Inflammatory macrophage (primary cell): ENCODE results near the gene ATRNL1.
"Not testable (repeated sequence)": the region's sequence is repeated elsewhere in the genome, so short reads cannot be mapped to it uniquely, and the experiment has no call there.

Experiments
- DNase-seq, 2 donors: peaks; one replicate each; pipeline ENCODE4 v3.0.0-alpha.2; 2020 to 2022

The ATRNL1 gene

DNA sequence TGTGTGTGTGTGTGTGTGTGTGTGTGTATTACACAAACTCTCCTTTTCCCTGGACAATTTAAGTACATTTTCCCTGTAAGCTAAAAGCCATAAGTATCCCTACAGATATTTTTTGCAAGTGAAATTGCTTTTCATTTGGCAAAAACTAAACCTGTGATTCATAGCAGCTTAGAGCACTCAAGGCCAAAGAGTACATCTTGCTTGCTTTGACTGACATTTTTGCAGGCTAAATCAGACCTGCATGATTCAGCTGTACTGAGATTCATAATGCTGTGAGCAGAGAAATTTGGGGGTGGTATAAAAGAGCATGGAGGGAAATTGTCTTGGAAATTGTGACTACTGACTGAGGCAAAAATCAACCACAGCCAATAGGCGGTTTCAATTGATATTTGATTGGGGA, 679.4 kb downstream of the ATRNL1 start:
- no peak for DNase-seq

DNA sequence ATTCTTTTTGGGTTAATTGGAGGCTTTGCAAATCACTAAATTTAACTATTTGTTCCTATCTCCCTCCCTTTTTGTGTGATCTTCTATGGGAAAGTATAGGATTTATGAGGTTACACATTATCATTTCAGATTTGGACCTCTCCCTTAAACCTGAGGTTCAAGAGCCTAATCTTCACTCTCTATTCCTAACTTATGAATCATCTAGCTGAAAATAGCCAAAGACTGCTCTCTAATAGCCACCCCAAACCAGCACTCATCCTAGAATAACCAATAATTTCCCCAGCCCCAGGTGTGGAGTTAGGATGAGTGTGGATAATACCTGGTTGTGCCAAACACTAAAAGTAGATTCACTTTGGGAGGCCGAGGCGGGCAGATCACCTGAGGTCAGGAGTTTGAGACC, 680.7 kb downstream of the ATRNL1 start:
- DNase-seq: no peak

DNA sequence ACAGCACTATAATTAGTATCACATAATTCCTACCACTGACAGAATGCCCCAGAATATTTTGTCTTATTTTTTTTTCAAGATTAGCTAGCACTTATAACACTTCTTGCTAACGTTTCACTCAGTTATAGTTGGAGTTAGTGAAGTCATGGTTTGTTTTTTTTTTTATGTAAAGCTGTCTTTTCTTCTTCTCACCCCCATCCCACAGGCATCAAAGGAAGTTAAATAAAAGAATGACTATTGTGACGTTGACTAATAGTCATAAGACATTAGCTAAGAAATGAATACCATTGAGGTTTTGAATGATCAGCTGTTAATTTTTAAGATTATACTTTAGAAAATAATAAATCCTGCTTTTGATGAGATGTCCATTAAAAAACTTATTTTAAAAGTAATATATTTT, 681.6 kb downstream of the ATRNL1 start:
- no peak for DNase-seq

DNA sequence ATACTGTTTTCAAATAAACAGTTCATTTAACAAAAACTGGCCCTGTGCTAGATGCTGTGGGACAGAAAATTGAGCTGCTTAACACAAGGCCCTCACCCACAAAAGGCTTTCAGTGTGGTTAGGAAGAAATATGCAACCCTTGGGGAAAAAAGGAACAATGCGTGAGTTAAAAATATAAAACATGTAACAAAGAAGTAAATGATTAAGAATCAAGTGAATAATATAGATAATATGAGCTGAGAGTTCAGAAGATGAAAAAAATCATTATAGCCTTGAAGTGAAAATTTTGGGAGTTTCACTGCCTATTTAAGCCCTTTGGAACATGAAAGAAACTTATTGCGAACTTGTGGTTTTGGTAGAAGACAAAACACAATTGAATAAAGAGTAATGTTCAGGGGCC, 684.5 kb downstream of the ATRNL1 start:
- DNase-seq: no peak

DNA sequence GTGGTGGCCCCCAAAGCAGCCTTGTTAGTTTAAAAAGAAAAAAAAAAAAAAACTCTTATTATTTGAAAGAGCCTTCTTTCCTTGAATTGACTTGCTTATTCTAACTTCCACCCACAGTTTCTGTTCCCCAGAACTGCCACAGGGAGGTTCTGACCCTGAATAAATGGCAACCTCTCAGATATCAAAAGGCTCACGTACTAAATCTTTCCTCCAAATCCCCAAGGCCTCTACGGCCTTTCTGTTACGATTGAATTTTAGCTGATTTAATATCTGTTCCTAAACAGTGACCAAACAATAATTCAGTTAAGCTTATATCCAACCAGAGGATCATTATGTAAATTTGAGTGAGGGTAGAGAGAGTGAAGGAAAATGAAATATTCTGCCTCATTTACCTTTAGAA, 697.1 kb downstream of the ATRNL1 start:
- no peak for DNase-seq

DNA sequence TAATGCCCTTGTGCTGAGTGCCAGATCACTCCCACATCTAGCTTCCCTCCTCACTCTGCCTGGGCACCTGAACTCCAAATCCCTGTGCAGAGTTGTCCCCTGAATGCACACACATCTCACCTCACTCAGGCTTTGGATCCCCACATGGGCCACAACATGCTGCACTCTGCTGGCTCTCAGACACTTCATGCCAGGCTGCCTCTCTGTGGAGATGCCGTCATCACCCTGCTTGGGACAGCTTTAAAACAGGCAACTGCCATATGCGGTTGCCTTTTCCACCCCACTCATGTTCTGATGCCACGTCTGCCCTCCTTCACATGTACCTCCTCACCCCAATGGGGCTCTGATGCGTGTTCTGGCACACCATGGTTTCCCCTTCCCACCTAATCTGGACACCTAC, 702.8 kb downstream of the ATRNL1 start:
- no peak for DNase-seq

DNA sequence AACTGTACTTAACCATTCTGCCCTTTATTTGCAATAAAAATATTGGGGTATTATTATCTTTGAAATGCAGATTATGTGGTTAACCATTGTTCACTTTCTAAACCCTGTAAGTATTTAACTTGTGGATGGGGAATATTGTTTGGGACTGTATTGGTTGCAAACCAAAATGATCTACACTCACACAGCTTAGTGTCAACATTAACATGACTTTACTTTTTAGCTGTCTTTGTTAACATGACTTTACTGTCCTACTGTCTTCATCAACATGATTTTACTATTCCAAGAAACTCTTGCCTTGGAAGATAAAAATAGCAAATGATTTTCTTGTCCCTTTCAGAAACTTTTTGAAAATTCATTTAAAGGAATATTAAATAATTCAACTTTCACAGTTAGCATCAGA, 708.3 kb downstream of the ATRNL1 start:
- DNase-seq: no peak

DNA sequence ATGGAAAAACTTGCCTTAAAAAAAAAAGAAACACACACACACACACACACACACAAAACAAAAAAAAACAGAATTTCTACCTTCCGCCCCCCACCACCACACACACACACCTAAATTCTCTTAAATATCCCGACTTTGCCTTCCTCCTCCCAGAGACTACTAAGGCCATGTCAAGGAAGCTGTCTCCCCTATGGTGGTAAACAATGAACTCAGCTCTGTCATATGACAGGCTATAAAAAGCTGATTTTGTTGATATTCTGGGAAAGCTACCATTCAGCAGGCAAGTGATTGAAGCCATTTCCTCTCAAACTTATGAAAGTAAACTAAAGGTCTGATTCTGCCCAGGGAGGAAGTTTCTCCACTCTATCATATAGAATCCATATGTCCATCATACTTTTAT, 708.8 kb downstream of the ATRNL1 start:
- DNase-seq: peak in 1 of 2 donors; percentile 11

DNA sequence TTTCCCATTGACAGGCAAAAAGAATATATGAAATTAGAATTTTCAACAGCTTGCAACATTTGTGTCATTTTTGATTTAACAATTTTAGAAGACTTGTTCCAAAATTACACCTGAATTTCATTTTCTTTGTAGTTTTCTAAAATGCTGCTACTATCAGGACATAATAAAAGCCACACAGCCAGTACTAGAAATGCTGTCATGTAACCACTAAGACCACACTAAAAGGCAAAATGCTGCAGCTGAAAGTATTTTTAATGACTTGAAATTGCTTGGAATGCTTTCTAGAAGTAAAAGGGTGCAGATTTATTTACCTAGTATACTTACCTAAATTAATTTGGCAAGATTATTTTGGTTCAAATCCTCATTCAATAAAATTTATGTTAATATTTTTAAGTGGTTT, 709.7 kb downstream of the ATRNL1 start:
- DNase-seq: no peak

DNA sequence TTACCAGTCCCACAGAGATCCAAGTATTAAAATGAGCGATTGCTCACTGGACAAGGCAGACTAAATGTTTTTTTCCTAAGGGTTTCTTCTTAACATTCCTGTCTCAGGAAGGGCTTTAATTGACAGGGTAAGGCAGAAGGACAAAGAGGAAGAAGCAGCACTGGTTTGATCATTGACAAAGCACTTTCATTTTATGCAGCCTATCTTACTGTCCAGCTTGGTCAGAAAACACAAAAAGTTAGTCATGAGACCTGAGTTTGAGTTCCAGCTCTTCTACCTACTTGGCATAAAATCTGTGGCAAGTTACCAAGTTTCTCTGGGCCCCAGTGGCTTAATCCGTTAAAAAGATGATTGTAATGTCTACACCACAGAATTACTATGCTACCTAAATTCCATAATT, 721.4 kb downstream of the ATRNL1 start:
- DNase-seq: no peak

DNA sequence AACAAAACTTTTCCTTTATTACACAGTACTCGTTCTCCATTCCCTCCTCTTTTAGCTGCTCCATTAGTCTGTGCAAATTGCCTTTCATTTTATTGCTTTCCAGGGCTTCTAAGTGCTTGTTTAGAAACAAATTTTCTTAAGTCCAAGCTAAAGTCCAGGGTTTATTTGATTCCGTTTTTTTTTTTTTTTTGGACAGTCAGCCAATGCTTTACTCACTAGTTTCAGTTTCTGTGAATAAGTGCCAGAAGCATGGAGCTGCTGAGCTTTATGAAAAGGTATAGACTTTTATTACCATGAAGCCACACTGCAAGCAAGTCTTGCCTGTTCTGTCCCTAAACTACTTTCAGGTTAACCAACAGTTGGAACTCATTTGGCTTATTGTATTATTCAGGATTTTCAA, 724.8 kb downstream of the ATRNL1 start:
- no peak for DNase-seq

DNA sequence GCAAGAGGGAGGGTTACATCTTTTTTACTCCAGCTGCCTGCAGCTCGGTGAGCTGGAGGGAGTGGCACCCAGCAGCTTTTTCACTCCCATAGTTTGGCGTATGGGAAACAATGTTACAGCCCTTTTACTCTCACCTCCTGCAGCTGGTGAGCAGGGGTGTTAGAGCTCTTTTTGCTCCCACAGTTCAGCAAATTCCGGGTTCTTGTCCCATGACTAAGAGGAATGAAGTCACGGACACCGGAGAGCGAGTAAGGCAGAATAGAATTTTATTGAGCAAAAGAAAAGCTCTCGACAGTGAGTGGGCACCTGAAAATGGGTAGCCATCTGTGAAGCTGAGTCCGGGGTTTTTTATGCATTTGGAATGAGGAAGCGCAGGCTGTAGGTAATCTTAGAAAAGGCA, 733.2 kb downstream of the ATRNL1 start:
- no peak for DNase-seq

DNA sequence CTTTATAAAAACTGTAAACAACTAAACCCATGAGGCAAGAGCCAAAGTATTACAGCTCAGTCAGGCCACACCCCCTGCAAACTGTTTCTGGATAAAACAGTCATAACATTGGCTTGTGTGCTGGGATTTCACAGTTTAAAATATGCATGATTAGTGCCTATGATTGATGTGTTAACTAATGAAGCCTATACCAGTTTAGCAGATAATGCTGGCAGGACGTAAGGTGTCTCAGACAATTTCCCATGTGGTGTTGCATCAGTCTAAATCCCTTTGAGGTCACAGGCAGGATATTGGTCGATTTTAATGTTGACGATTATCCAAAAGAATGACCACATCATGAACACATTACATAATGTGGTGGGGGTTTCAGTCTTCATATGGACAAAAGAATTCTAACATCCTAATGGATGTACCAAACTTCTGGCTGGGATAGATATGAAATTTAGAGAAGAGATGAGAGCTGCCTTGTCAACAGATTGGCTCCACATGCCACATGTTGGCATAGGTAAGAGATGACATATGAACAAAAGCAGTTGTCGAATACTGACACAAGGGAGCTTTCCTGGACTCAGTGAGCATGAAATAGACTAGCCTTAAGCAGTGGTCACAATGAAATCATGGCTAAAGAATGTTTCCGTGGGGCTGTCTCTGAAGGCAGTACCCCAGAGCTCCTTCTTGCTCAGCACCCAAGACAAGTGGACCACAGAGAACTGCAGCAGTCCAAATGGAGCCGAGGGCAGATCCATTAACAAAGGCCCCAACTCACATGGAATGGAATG, 734.3 kb downstream of the ATRNL1 start:
- no peak for DNase-seq

DNA sequence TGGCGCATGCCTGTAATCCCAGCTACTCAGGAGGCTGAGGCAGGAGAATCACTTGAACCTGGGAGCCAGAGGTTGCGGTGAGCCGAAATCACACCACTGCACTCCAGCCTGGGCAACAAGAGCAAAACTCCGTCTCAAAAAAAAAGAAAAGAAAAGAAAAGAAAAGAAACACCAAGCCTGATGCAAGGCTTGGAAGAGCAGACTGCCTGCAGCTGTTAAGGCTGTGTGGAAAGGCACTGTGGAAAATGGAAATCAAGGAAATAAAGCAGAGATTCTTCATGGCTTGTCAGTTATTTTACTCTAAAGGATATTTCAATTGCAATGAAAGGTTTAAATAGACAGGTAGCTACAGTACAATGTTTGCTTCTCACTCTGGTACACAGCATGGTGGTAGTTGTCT, 735.0 kb downstream of the ATRNL1 start:
- DNase-seq: not testable (repeated sequence)

DNA sequence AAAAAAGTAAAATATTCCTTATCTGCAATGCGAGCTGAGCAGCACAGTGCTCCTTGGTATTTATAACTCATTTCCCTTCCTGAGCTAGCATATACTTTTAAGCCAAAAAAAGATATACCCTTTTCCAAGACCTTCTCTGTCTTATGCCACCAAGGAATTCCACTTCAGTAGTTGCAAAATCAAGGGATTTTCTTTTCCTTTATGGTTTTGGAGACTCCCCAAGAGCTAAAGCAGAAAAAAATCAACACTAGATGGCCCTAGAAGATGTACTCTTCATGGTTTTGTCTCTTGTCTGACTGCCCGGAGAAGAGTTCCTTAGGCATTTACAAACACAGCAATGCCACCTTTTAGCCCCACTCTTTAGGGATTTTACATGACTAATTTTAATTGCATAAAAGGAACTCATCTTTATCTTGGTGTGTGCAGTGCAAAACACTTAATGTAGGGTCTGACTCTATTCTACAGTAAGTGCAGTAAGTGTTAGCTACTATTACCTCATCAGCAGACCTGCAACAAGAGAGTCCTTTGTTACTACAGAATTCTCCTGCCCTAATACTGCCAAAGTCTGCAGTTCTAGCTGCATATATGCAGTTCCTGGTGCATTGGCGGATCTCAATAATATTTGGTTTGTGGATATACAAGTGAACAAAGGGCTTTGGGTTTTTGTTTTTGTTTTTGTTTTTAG, 736.5 kb downstream of the ATRNL1 start:
- no peak for DNase-seq

DNA sequence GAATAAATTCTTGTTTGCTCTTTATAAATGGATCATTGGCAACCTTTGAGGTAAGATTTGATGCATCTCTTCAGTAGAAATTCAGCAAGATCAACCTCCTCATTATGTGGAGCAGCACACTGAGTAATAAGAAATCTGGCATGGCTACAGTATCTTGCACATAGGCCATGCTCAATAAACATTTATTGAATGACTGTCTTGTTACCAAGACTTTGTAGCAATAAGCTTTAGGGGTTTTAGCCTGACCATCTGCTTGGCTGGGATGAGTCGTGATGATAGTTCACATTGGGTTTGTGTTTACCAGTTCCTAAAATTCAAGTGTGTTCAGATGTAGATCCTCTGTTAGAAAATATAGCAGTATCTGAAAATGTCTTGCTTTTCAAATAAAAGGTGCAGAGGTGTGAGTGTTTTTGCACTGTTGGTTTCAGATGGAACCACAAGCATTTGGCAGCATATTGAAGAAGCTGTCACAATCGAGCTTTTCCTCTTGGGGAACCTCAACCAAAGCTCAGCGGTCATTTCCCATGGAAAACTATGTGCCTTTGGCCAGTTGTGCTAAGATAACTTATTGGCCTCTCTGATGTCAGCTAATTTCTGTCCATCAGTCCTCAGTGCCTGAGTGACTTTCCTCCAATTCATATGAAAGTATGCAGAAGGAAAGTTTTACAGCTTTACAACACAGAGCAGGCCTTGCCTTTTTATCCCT, 737.3 kb downstream of the ATRNL1 start:
- no peak for DNase-seq

DNA sequence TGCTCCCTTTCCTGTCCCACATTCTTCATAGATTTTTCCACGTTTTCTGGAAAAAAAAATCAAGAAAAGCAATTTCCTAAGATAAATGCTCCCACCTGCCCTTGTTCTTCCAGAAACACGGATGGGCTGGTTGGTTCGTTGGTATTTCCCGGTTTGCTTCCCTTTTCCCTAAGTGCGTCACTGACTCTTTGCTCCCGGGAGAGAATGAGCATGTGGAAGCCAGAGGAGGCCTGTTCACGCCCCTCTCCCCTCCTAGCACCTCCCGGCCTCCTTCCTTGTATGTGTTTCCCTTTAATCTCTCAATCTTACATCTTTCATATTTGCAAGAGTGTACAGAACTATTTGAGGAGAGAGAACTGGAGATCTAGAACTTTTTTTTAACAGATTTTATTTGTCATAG, 737.9 kb downstream of the ATRNL1 start:
- DNase-seq: no peak

DNA sequence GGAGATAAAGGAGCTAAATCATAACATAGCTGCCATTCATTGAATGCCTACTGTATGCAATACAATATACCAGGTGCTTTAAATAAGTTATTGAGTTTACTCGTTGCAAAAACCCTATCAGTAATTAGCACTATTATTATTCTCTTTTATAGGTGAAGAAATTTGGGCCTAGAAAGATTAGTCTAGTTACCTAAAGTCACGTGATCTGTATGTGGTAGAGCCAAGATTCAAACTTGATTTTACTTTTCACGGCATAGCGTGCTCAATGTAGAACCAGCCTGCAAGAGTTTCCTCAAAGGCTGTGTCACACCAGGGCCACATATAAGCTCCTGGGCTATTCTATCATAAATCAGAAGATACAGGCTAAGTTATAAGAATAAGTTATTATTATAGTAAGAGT, 740.0 kb downstream of the ATRNL1 start:
- no peak for DNase-seq

DNA sequence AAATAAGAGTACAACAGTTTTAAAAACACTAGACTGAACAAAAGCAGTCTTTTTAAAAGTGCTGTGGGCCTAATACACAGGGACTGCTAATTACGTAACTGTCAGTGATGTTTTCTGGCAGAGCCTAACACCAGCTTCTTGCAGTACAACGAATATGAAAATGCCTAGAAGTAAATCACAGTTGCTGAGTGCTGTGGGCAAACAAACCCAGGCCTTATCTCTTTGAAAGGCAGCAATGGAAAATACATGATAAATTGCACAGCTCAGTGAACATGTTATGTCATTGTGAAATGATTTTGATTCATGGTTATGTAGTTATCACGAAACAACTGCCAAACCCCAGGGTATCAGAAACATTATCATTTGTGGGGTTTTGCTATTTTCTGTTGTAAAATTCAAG, 751.4 kb downstream of the ATRNL1 start:
- DNase-seq: no peak

DNA sequence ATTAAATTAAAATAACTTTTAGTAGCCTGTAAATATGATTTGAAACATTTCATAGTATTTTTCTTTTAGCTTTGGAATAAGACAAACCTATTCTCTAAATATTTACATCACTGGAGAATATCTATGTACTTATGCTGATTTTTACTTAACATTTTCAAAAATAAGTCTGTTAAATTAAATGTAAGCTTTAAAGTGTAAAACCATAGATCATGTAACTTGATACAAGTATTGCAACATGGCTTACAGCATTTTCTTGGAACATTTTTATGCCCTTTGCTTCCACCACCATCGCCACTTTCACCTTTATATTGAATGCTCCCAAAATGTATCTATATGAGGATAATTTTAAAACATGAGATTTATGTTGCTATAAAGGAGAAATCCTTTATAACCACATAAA, 752.8 kb downstream of the ATRNL1 start:
- DNase-seq: no peak

DNA sequence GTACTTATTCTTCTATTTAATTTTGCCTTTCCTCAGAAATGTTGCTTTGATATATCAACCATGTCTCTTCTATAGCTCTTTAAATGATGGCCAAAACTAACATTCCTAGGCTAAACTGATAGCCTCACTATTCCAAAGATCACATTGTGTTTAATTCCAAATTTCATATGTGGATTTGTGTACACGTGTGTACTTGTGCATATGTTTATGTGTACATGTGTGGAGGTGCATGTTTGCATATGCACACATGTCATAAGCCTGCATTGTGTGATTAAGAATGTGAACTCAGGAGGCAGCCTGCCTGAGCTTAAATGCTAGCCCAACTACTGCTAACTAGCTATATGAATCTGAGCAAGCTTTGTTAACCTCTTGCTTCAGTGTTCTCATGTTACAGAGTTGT, 753.4 kb downstream of the ATRNL1 start:
- DNase-seq: no peak

DNA sequence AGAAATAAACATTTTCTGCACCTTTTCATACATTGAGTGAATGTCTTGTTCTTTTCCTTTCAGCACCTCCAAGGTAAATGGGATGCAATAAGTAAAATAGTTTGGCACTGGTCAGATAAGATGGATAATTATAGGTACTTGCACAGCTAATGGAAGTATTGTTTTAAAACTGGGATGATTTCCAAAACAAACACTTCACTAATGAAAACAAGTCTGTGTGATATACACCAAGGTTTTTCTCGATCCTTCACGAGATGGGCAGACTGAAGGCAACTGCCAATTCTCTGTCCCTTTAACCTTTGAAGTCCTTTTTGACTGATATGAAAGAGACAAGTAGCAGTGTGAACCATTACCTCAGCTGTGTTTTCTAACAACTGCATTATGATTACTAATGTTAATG, 756.0 kb downstream of the ATRNL1 start:
- no peak for DNase-seq

DNA sequence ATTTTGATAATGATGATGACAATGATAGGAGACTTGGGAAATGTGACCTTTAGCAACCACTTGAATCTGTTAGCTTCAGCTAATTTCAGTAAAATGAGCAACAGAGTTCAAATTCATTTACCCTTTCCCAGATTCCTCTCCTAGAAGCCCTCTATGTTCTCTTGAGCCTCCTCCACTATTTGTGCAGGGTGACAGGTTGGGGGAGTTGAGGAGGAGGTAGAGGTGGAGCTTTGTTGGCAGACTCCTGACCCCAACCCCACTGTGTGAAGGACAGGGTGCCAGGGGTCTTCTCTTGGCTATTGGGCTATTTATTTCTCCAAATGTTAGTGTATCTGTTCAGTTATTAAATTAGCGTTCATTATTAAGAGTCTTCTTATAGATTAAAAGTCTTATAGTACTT, 757.5 kb downstream of the ATRNL1 start:
- no peak for DNase-seq

DNA sequence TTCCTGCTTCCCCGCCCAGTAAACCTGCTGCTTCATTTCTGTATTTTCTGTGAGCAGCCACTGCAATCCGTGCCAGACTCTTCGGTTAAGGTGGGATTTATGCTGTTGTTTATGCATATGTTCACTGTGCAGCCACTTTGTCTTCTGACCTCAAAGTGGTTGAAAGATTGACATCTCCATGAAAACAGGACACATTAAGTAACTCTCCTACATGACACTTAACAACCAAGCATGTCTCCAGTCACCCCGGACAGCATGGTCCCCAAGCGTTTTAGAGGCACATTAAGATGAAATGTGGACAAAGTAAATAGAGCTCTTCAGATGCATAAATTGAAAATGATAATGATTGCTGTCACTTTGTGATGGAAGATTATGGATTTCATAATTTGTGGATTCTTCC, 758.5 kb downstream of the ATRNL1 start:
- no peak for DNase-seq
